ENCODE measurements around the gene ST3GAL2.

Gene ST3GAL2

DNA sequence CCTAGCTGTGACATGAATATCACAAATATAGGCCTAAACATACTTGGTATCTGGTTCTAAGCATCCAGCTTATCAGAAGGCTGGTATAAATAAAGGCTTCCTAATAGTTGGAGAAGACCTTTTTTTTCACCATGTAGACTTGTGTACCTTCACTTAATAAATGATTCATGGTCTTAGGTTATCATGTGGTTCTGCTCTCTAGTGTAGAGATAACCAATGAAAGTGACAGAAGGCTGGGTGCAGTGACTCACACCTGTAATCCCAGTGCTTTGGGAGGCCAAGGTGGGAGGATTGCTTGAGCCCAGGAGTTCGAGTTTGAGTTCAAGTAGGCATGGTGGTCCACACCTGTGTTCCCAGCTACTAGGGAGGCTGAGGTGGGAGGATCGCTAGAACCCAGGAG, 89.1 kb downstream of the ST3GAL2 start:
- no peak for TF ChIP-seq NFIC (IDR thresholded peaks at IDR 0.05)
- TF ChIP-seq YY1 (IDR thresholded peaks at IDR 0.05; ENCODE audit: low read depth), result no peak
- TF ChIP-seq, protein P1, sequence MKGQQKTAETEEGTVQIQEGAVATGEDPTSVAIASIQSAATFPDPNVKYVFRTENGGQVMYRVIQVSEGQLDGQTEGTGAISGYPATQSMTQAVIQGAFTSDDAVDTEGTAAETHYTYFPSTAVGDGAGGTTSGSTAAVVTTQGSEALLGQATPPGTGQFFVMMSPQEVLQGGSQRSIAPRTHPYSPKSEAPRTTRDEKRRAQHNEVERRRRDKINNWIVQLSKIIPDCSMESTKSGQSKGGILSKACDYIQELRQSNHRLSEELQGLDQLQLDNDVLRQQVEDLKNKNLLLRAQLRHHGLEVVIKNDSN (IDR thresholded peaks at IDR 0.05), result no peak
- no peak for TF ChIP-seq EGR1 (IDR thresholded peaks at IDR 0.05)
- no peak for TF ChIP-seq TEAD4 (IDR thresholded peaks at IDR 0.05)
- TF ChIP-seq, protein P2, sequence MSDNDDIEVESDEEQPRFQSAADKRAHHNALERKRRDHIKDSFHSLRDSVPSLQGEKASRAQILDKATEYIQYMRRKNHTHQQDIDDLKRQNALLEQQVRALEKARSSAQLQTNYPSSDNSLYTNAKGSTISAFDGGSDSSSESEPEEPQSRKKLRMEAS (IDR thresholded peaks at IDR 0.05), result no peak
- TF ChIP-seq EP300 (IDR thresholded peaks at IDR 0.05; ENCODE audit: borderline replicate concordance), result no peak
- TF ChIP-seq CEBPB (IDR thresholded peaks at IDR 0.05), result no peak
- TF ChIP-seq FOXM1 (IDR thresholded peaks at IDR 0.05; ENCODE audit: borderline replicate concordance, low read depth), result no peak
- no peak for TF ChIP-seq TAF1 (IDR thresholded peaks at IDR 0.05; ENCODE audit: low read depth)
- TF ChIP-seq, protein P3, sequence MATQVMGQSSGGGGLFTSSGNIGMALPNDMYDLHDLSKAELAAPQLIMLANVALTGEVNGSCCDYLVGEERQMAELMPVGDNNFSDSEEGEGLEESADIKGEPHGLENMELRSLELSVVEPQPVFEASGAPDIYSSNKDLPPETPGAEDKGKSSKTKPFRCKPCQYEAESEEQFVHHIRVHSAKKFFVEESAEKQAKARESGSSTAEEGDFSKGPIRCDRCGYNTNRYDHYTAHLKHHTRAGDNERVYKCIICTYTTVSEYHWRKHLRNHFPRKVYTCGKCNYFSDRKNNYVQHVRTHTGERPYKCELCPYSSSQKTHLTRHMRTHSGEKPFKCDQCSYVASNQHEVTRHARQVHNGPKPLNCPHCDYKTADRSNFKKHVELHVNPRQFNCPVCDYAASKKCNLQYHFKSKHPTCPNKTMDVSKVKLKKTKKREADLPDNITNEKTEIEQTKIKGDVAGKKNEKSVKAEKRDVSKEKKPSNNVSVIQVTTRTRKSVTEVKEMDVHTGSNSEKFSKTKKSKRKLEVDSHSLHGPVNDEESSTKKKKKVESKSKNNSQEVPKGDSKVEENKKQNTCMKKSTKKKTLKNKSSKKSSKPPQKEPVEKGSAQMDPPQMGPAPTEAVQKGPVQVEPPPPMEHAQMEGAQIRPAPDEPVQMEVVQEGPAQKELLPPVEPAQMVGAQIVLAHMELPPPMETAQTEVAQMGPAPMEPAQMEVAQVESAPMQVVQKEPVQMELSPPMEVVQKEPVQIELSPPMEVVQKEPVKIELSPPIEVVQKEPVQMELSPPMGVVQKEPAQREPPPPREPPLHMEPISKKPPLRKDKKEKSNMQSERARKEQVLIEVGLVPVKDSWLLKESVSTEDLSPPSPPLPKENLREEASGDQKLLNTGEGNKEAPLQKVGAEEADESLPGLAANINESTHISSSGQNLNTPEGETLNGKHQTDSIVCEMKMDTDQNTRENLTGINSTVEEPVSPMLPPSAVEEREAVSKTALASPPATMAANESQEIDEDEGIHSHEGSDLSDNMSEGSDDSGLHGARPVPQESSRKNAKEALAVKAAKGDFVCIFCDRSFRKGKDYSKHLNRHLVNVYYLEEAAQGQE (IDR thresholded peaks at IDR 0.05; ENCODE audit: low read depth), result no peak
- TF ChIP-seq ZBTB7A (IDR thresholded peaks at IDR 0.05; ENCODE audit: low read depth), result no peak
- no peak for TF ChIP-seq RAD21 (IDR thresholded peaks at IDR 0.05; ENCODE audit: low read depth)
- TF ChIP-seq CREB1 (IDR thresholded peaks at IDR 0.05; ENCODE audit: low read depth), result no peak
- no peak for TF ChIP-seq TCF12 (IDR thresholded peaks at IDR 0.05; ENCODE audit: low read depth)

DNA sequence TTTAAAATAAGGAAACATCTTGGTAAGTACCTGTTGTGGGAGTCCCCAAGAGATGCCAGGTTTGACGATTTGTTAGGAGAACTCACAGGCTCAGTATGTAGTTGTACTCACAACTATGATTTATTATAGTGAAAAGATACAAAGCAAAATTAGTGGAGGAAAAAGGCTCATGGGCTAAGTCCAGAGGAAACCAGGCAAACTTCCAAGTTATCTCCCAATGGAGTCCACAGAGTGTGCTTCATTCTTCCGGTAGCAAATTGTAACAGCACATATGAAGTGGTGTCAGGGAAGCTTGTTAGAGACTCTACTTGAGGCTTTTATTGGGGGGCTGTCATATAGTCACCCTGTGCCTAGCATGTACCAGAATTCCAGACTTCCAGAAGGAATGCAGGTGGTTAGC, 89.9 kb downstream of the ST3GAL2 start:
- TF ChIP-seq EGR1 (IDR thresholded peaks at IDR 0.05) (no peak), RAD21 (IDR thresholded peaks at IDR 0.05; ENCODE audit: low read depth) (no peak), TEAD4 (IDR thresholded peaks at IDR 0.05) (no peak), FOXM1 (IDR thresholded peaks at IDR 0.05; ENCODE audit: borderline replicate concordance, low read depth) (no peak), CEBPB (IDR thresholded peaks at IDR 0.05) (no peak)
- TF ChIP-seq, protein P3 (IDR thresholded peaks at IDR 0.05; ENCODE audit: low read depth), result no peak
- TF ChIP-seq, protein P1 (IDR thresholded peaks at IDR 0.05), result no peak

DNA sequence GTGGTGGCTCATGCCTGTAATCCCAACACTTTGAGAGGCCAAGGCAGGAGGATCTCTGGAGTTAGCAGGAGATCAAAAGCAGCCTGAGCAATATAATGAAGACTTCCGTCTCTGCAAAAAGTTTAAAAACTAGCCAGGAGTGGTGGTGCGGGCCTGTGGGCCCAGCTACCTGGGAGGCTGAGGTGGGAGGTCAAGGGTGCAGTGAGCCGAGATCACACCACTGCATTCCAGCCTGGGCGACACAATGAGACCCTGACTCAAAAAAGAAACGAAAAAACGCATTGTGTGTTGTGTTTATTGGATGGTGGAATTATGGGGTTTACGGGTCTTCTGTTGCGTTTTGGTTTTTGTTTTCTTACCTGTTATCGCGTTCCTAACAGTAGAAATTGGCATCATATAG, 93.1 kb downstream of the ST3GAL2 start:
- TF ChIP-seq EP300 (IDR thresholded peaks at IDR 0.05; ENCODE audit: borderline replicate concordance) (no peak), TAF1 (IDR thresholded peaks at IDR 0.05; ENCODE audit: low read depth) (no peak), CREB1 (IDR thresholded peaks at IDR 0.05; ENCODE audit: low read depth) (no peak), YY1 (IDR thresholded peaks at IDR 0.05; ENCODE audit: low read depth) (no peak), EGR1 (IDR thresholded peaks at IDR 0.05) (no peak), FOXM1 (IDR thresholded peaks at IDR 0.05; ENCODE audit: borderline replicate concordance, low read depth) (no peak), TCF12 (IDR thresholded peaks at IDR 0.05; ENCODE audit: low read depth) (no peak), NFIC (IDR thresholded peaks at IDR 0.05) (no peak), RAD21 (IDR thresholded peaks at IDR 0.05; ENCODE audit: low read depth) (no peak)
- TF ChIP-seq, protein P3 (IDR thresholded peaks at IDR 0.05; ENCODE audit: low read depth), result no peak
- TF ChIP-seq, protein P1 (IDR thresholded peaks at IDR 0.05), result no peak
- TF ChIP-seq, protein P2 (IDR thresholded peaks at IDR 0.05), result no peak

DNA sequence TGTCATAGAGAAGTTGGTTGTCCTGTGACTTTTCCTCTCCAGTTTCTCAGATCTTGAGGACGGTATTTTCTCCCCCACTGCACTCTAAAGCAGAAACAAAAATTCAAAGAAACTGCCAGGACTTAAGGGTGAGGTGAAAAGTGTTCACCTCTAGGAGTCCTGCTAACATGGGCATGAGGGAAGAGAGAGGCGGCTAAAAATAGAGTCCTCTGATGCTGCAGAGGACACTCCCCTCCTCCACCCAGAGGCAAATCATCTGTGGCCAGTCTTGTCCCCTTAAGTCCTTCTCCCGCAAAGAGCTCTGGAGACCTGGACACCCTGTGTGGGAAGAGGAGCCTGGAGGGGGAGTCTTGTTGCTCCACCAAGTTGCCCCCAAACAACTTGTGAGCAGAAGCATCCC, 96.9 kb downstream of the ST3GAL2 start:
- TF ChIP-seq FOXM1 (IDR thresholded peaks at IDR 0.05; ENCODE audit: borderline replicate concordance, low read depth) (no peak), RAD21 (IDR thresholded peaks at IDR 0.05; ENCODE audit: low read depth) (no peak), TEAD4 (IDR thresholded peaks at IDR 0.05) (no peak), YY1 (IDR thresholded peaks at IDR 0.05; ENCODE audit: low read depth) (no peak), TCF12 (IDR thresholded peaks at IDR 0.05; ENCODE audit: low read depth) (no peak), CEBPB (IDR thresholded peaks at IDR 0.05) (no peak), CREB1 (IDR thresholded peaks at IDR 0.05; ENCODE audit: low read depth) (no peak), ZBTB7A (IDR thresholded peaks at IDR 0.05; ENCODE audit: low read depth) (no peak), NFIC (IDR thresholded peaks at IDR 0.05) (no peak), EP300 (IDR thresholded peaks at IDR 0.05; ENCODE audit: borderline replicate concordance) (no peak), TAF1 (IDR thresholded peaks at IDR 0.05; ENCODE audit: low read depth) (no peak), EGR1 (IDR thresholded peaks at IDR 0.05) (no peak)
- TF ChIP-seq, protein P3 (IDR thresholded peaks at IDR 0.05; ENCODE audit: low read depth), result no peak
- TF ChIP-seq, protein P1 (IDR thresholded peaks at IDR 0.05), result no peak
- TF ChIP-seq, protein P2 (IDR thresholded peaks at IDR 0.05), result no peak
